Bronchial epithelial cell (primary cell): ENCODE measurements around the gene ARHGAP19. TPM values are rescaled to one million over a fixed set of nuclear protein-coding genes. Genes with fewer than 3 reads are reported as not detected.

Experiments
- DNase-seq: peaks from one replicate; pipeline ENCODE4 v3.0.0-alpha.2; 2010; ENCODE audit warnings: low read depth
- FAIRE-seq: peaks from 2 replicates; lab custom pipeline; 2011; peaks lifted over from hg19 to GRCh38; lab: Jason Lieb, UNC
- H3K27me3 ChIP-seq: 2 replicates; pipeline ENCODE4 v1.5.1; 2011; ENCODE audit warnings: low read length; ENCODE audit not compliant: control insufficient read depth, insufficient read depth
- H3K36me3 ChIP-seq: 2 replicates; pipeline ENCODE4 v1.5.1; 2011; ENCODE audit warnings: low read length; ENCODE audit not compliant: control insufficient read depth, insufficient read depth
- H3K4me3 ChIP-seq: 2 replicates; pipeline ENCODE4 v1.5.1; 2011; ENCODE audit warnings: mild to moderate bottlenecking, low read depth, low read length, control low read depth
- CTCF ChIP-seq: IDR thresholded peaks from 2 replicates; pipeline ENCODE4 v1.5.1; 2011; ENCODE audit warnings: mild to moderate bottlenecking, moderate library complexity, low read length, control low read depth, inconsistent platforms; ENCODE audit not compliant: insufficient read depth, severe bottlenecking
- total RNA-seq: library from RNA; depleted of rRNA; stranded (reverse); fragments of >200 nt; gene quantifications from 2 replicates; pipeline ENCODE4 v1.2.1, GENCODE V29; 2014

The ARHGAP19 gene
- total RNA-seq, 1 donor from 2014 or later: 4.7 TPM

DNA sequence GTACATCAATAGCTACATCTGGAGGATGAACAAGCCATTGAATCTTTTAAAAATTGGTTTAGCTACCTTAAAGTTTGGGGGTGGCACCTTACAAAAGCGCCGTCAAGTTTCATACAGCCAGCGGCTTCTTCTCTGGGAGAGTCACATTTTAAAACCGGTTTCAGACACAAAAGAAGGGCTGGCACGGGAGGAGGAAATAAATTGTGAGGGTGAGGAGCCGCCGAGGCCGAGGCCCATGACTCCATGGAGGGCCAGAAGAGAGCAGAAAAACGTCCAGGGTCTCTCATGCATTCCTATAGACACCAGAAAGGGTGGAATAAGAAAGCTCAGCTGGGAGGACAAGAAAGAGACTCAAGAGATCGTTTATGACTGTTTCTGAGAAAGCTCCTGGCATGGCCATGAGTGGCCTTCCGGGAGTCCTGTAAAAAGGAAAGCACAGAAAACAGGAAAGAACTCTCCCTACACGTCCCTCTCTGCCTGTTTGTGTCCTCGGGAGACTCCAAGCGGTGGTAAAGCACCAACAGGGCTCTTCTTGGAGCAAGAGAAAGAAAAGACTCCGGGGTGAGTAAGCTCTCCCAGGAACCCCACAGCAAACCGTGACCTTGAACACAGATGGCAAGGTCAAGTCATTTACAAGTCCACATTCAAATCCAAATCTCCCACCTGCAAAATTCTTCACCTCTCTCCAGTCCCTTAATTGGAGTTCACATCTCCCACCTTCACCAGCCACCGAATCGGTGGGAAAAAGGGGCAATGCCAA is 40.3 kb upstream of the ARHGAP19 start:
- H3K4me3 ChIP-seq: peak overlapping the region; percentile 83
- TF ChIP-seq CTCF: peak; percentile 31
- DNase-seq (peak; percentile 70), FAIRE-seq (no peak)
- no peaks in the 10 kb centered on the region for H3K27me3 ChIP-seq
- H3K36me3 ChIP-seq: no peaks in the 10 kb centered on the region

DNA sequence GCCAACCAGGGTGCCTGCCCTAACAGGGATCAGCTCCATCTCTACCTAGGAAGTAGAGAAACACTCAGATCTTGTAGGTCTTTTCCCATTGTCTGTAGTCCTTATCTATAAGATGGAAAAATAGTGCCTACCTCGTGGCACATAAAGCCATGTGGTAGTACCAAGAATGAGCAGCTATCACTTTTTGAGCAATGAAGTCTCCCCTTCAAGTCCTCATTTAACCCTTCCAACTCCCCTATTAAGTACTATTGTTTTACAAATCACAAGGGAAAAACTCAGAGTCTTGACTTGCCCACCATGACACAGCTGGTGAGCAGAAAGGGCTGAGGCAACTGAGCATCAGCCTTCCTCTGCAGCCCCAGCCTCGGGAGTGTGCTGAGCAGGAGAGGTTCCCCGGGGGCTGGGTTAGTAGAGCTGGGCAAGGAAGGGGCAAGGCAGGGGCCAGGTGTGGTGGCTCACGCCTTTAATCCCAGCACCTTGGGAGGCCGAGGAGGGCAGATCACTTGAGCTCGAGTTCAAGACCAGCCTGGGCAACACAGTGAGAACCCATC is 38.8 kb upstream of the ARHGAP19 start:
- H3K4me3 ChIP-seq: no peak overlapping the region
- no peak for DNase-seq
- TF ChIP-seq CTCF: no peak
- FAIRE-seq: no peak
- H3K27me3 ChIP-seq: no peaks in the 10 kb centered on the region
- no peaks in the 10 kb centered on the region for H3K36me3 ChIP-seq

- no peak for TF ChIP-seq CTCF
- DNase-seq (no peak), FAIRE-seq (no peak)
- no peaks in the 10 kb centered on the region for H3K27me3 ChIP-seq
- no peak overlapping the region for H3K4me3 ChIP-seq
- no peaks in the 10 kb centered on the region for H3K36me3 ChIP-seq
Observed at GRCh38 chr10:97329766-97330165, 37.3 kb upstream of the ARHGAP19 start.

GRCh38 chr10:97328646-97329453 is 36.4 kb upstream of the ARHGAP19 start:
- Histone ChIP-seq H3K4me3 (no peak overlapping the region), H3K36me3 (no peaks in the 10 kb centered on the region), H3K27me3 (no peaks in the 10 kb centered on the region)
- DNase-seq (no peak), FAIRE-seq (no peak)
- no peak for TF ChIP-seq CTCF

GRCh38 chr10:97327348-97328294 is 35.2 kb upstream of the ARHGAP19 start:
- DNase-seq: no peak
- no peak for FAIRE-seq
- no peak overlapping the region for H3K4me3 ChIP-seq
- H3K27me3 ChIP-seq: no peaks in the 10 kb centered on the region
- no peak for TF ChIP-seq CTCF
- H3K36me3 ChIP-seq: no peaks in the 10 kb centered on the region
